Spleen (tissue), 11 donors: ENCODE results near the gene MDGA2. TPM values are rescaled to one million over a fixed set of nuclear protein-coding genes. Genes with fewer than 3 reads are reported as not detected.

ENCODE experiments used
- DNase-seq: peaks from one replicate; pipeline ENCODE4 v3.0.0-alpha.2; 2020
- H3K27ac ChIP-seq, 8 donors: fragments of 200-600 bp; sonication (generic) in 7 of 8; 1 replicate in 4 of 8; 2 replicates in 4 of 8; pipeline versions ENCODE4 v1.5.0 to v1.8.0; 2016 to 2021; ENCODE audit warnings: inconsistent platforms in 4 of 8, mild to moderate bottlenecking in 4 of 8, moderate library complexity in 1 of 8
- H3K27me3 ChIP-seq, 7 donors: fragments of 200-600 bp; sonication (generic) in 6 of 7; replicated peaks in 1 of 7; 1 replicate in 4 of 7; 2 replicates in 3 of 7; pipeline versions ENCODE4 v1.5.0 to v1.8.0; 2016 to 2021; ENCODE audit warnings: inconsistent platforms in 3 of 7, mild to moderate bottlenecking in 1 of 7
- H3K36me3 ChIP-seq, 6 donors: fragments of 200-600 bp; sonication (generic) in 5 of 6; 1 replicate in 4 of 6; 2 replicates in 2 of 6; pipeline versions ENCODE4 v1.5.0 to v1.8.0; 2016 to 2021; ENCODE audit warnings: inconsistent platforms in 2 of 6
- H3K4me1 ChIP-seq, 6 donors: fragments of 200-600 bp; sonication (generic) in 5 of 6; 1 replicate in 3 of 6; 2 replicates in 3 of 6; pipeline versions ENCODE4 v1.5.0 to v1.8.0; 2016 to 2021; ENCODE audit warnings: inconsistent platforms in 3 of 6
- H3K4me3 ChIP-seq, 8 donors: fragments of 200-600 bp; sonication (generic) in 7 of 8; 1 replicate in 4 of 8; 2 replicates in 4 of 8; pipeline versions ENCODE4 v1.5.0 to v1.8.0; 2016 to 2021; ENCODE audit warnings: inconsistent platforms in 4 of 8, mild to moderate bottlenecking in 4 of 8, moderate library complexity in 2 of 8
- H3K9me3 ChIP-seq, 8 donors: fragments of 200-600 bp; sonication (generic) in 7 of 8; 1 replicate in 4 of 8; 2 replicates in 4 of 8; pipeline versions ENCODE4 v1.5.0 to v1.8.0; 2016 to 2021; ENCODE audit warnings: inconsistent platforms in 4 of 8
- POLR2A ChIP-seq, 3 donors: fragments of 450-650 bp; IDR thresholded peaks; one replicate each; pipeline ENCODE4 v1.5.1; 2017; ENCODE audit warnings: antibody characterized with exemption in 3 of 3, mild to moderate bottlenecking in 1 of 3
- POLR2AphosphoS5 ChIP-seq, 3 donors: sonication (generic); formaldehyde crosslinking; IDR thresholded peaks; one replicate each; pipeline ENCODE4 v1.5.1; 2017; ENCODE audit warnings: antibody characterized with exemption in 3 of 3
- WGBS, 5 donors: extraction: QIAGEN DNeasy Blood & Tissue Kit in 3 of 5; methylation state at CpG; one replicate each; pipeline versions ENCODE4 v1.1.5 to v1.1.7; 2013 to 2018; 5-methylcytosine and 5-hydroxymethylcytosine counted together
- intact Hi-C: fragments of 100-400 bp; cut with DNase I; formaldehyde crosslinking; loops from one replicate; pipeline ENCODE4 v1.15.0; 2023; ENCODE audit warnings: low total_unique reads
- polyA plus RNA-seq, 3 donors: library from polyadenylated mRNA; stranded (reverse); fragments of 200-250 nt; gene quantifications; one replicate each; pipeline ENCODE4 v1.2.1, GENCODE V29; 2013
- total RNA-seq, 7 donors: library from RNA; depleted of rRNA in 3 of 7; stranded (reverse); fragments of >200 nt in 3 of 7; fragmentation: NEBNext Ultra II Directional in 4 of 7; extraction: Animal tissue kit (Norgen Biotek cat#: 25700) in 4 of 7; gene quantifications; one replicate each; pipeline versions ENCODE4 v1.1.0 to v1.2.1, GENCODE V29; 2016 to 2021
- TF ChIP-seq, protein P1 (sequence below), 11 experiments: fragments of 200-600 bp in 7 of 11; fragments of 450-650 bp in 4 of 11; sonication (generic) in 4 of 11; IDR thresholded peaks in 8 of 11; conservative IDR thresholded peaks in 3 of 11; 1 replicate in 7 of 11; 2 replicates in 4 of 11; pipeline versions ENCODE4 v1.4.0 to v1.8.0; 2016 to 2021; ENCODE audit warnings: antibody characterized with exemption in 11 of 11, inconsistent platforms in 4 of 11, mild to moderate bottlenecking in 1 of 11
- donor health status: healthy with polysubstance abuse.
- donor health status: DM: no; HTN: no; CAD: no; lungs with moderate emphysema.
- donor health status: DM: no; HTN: no; CAD: no.
- donor health status: Bipolar disorder and iron deficiency.
- donor health status: healthy.
- donor health status: DM: no; HTN: no; CAD: no.
- donor health status: DM: yes; HTN: yes; CAD: no.

Gene MDGA2
- total and polyA plus RNA-seq, 10 donors, result 0.06 to 0.26 (median 0.07) TPM; not detected in 7

DNA sequence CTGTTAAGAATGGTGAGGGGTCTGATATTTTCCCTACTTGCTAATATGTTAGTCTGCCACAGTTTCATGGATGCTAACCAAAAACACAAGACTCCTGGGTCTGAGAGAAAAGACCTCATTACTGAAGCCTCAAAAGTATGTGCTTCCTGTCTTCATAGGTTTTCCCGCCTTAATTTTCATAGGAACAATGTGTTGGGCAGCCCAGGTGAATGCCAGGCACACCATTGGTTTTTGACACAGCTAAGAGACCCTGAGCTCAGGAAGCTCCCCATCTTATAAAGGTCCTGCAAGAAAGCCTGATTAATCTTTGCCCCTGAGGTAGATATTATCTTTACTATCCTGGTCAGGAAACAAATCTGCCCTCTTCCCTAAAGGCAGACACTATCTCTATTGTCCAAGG lies 464.1 kb downstream of the MDGA2 start:
- DNase-seq, result no peak
- Histone ChIP-seq H3K27me3 (no peaks in the 10 kb centered on the region), H3K4me1 (no peaks in the 10 kb centered on the region), H3K4me3 (no peak overlapping the region), H3K36me3 (no peaks in the 10 kb centered on the region), H3K27ac (no peak overlapping the region), H3K9me3 (no peaks in the 10 kb centered on the region)
- WGBS, 5 donors, result 41 to 81% (median 70%) methylated on average over 1 of the region's 1 CpG
- TF ChIP-seq, protein P1, sequence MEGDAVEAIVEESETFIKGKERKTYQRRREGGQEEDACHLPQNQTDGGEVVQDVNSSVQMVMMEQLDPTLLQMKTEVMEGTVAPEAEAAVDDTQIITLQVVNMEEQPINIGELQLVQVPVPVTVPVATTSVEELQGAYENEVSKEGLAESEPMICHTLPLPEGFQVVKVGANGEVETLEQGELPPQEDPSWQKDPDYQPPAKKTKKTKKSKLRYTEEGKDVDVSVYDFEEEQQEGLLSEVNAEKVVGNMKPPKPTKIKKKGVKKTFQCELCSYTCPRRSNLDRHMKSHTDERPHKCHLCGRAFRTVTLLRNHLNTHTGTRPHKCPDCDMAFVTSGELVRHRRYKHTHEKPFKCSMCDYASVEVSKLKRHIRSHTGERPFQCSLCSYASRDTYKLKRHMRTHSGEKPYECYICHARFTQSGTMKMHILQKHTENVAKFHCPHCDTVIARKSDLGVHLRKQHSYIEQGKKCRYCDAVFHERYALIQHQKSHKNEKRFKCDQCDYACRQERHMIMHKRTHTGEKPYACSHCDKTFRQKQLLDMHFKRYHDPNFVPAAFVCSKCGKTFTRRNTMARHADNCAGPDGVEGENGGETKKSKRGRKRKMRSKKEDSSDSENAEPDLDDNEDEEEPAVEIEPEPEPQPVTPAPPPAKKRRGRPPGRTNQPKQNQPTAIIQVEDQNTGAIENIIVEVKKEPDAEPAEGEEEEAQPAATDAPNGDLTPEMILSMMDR (IDR thresholded peaks at IDR 0.05 in 8 of 11, conservative IDR thresholded peaks at IDR 0.05 in 3 of 11), result no peak
- TF ChIP-seq POLR2A (IDR thresholded peaks at IDR 0.05), result no peak
- no peak for TF ChIP-seq POLR2AphosphoS5 (IDR thresholded peaks at IDR 0.05)
- intact Hi-C loops, result no loop called here

DNA sequence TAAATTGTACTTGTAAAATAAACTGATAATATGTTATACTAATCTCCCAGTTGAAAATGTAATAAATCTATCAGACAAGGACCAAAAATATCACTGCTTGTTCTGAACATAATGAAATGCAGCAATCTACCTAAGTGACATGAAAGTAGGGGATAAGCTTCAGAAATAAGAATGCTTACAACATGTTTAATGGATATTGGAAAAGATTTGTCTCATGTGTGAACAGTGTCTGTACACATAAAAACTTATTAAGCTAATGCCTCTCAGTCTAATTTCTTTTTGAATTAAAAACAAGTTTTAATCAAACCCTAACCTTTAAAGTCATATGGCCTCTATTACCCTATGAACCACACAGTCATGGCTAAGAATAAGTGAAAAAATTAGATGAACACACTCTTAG lies 465.3 kb downstream of the MDGA2 start:
- TF ChIP-seq POLR2AphosphoS5 (IDR thresholded peaks at IDR 0.05), result no peak
- no peak for TF ChIP-seq POLR2A (IDR thresholded peaks at IDR 0.05)
- TF ChIP-seq, protein P1 (IDR thresholded peaks at IDR 0.05 in 8 of 11, conservative IDR thresholded peaks at IDR 0.05 in 3 of 11), result no peak
- H3K4me3 ChIP-seq, result no peak overlapping the region
- no peak for DNase-seq
- no peak overlapping the region for H3K27ac ChIP-seq
- H3K27me3 ChIP-seq, result no peaks in the 10 kb centered on the region
- no peaks in the 10 kb centered on the region for H3K4me1 ChIP-seq
- no peaks in the 10 kb centered on the region for H3K9me3 ChIP-seq
- H3K36me3 ChIP-seq, result no peaks in the 10 kb centered on the region
- intact Hi-C loops, result no loop called here

DNA sequence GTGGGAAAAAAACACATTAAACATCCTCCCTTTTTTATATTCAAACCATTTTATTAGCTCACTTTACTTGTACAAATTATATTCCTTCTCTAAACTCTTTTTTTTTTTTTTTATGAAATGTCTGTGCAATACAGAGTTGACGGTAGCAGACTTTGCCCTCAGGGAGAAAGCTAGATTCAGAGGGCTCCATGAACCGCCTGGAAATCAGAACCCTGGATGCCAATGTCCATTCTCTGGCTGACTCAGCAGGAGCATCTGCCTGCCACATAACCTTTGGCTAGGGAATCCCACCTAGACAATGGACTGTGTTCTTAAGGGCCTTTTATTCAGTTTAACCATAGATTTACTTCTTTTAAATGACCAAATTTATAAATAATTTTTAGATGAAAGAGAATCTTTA lies 467.0 kb downstream of the MDGA2 start:
- intact Hi-C loops, result no loop called here
- 89 to 95% (median 93%) methylated on average over 2 of the region's 2 CpGs for WGBS, 5 donors

DNA sequence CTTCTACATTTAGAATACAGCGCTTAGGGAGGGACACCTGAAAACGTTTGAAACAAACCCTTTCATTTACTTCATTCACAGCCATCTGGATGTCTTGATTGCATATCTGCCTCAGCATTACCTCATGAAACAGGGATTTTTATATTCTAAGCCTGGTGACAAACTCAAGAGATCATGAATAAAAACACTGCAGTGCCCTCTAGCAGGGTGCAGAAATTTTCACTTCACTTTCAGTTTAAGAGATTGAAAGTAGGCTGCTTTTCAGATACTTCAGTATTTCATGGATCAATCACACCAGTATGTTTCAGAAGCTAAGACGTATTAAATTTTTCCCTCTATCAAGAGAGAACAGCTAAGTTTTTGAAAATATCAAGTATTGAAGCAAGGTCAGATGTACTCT lies 467.8 kb downstream of the MDGA2 start:
- Histone ChIP-seq H3K4me1 (no peaks in the 10 kb centered on the region), H3K9me3 (no peaks in the 10 kb centered on the region), H3K36me3 (no peaks in the 10 kb centered on the region), H3K27me3 (no peaks in the 10 kb centered on the region), H3K4me3 (no peak overlapping the region), H3K27ac (no peak overlapping the region)
- no peak for DNase-seq
- intact Hi-C loops, result no loop called here
- no peak for TF ChIP-seq POLR2AphosphoS5 (IDR thresholded peaks at IDR 0.05)
- TF ChIP-seq, protein P1 (IDR thresholded peaks at IDR 0.05 in 8 of 11, conservative IDR thresholded peaks at IDR 0.05 in 3 of 11), result no peak
- no peak for TF ChIP-seq POLR2A (IDR thresholded peaks at IDR 0.05)
- WGBS, 5 donors, result 41 to 56% (median 48%) methylated on average over 3 of the region's 3 CpGs

More for the DNA sequence above, 467.0 kb downstream of the MDGA2 start:
- TF ChIP-seq POLR2AphosphoS5 (IDR thresholded peaks at IDR 0.05), result no peak
- no peak for TF ChIP-seq POLR2A (IDR thresholded peaks at IDR 0.05)
- TF ChIP-seq, protein P1 (IDR thresholded peaks at IDR 0.05 in 8 of 11, conservative IDR thresholded peaks at IDR 0.05 in 3 of 11), result no peak
- H3K27me3 ChIP-seq, result no peaks in the 10 kb centered on the region
- no peak for DNase-seq
- H3K9me3 ChIP-seq, result no peaks in the 10 kb centered on the region
- H3K4me3 ChIP-seq, result no peak overlapping the region
- no peak overlapping the region for H3K27ac ChIP-seq
- no peaks in the 10 kb centered on the region for H3K4me1 ChIP-seq
- H3K36me3 ChIP-seq, result no peaks in the 10 kb centered on the region
